Right atrium auricular region (tissue), 2 donors: Measurements from ENCODE around the gene SAMD3. TPM values are rescaled to one million over a fixed set of nuclear protein-coding genes. Genes with fewer than 3 reads are reported as not detected.

ENCODE experiments used
- DNase-seq: peaks from one replicate; pipeline ENCODE4 v3.0.0-alpha.2; 2019; ENCODE audit warnings: low spot score
- H3K27ac ChIP-seq, 2 donors: fragments of 200-600 bp; sonication (generic); 1 replicate in 1 of 2; 2 replicates in 1 of 2; pipeline ENCODE4 v1.5.1; 2016 to 2019
- H3K27me3 ChIP-seq, 2 donors: fragments of 200-600 bp; sonication (generic); one replicate each; pipeline versions ENCODE4 v1.5.1 to v1.6.0; 2017 to 2019
- H3K36me3 ChIP-seq: fragments of 200-600 bp; sonication (generic); one replicate; pipeline ENCODE4 v1.5.1; 2016
- H3K4me1 ChIP-seq, 2 donors: fragments of 200-600 bp; sonication (generic); one replicate each; pipeline versions ENCODE4 v1.5.1 to v1.6.0; 2017 to 2019
- H3K4me3 ChIP-seq, 2 donors: fragments of 200-600 bp; sonication (generic); 1 replicate in 1 of 2; 2 replicates in 1 of 2; pipeline ENCODE4 v1.5.1; 2017 to 2019; ENCODE audit warnings: mild to moderate bottlenecking in 1 of 2, moderate library complexity in 1 of 2
- H3K9me3 ChIP-seq, 2 donors: fragments of 200-600 bp; sonication (generic); one replicate each; pipeline ENCODE4 v1.5.1; 2019
- total RNA-seq, 2 donors: library from RNA; depleted of rRNA; stranded (reverse); fragments of >200 nt; gene quantifications; one replicate each; pipeline ENCODE4 v1.1.0, GENCODE V29; 2016
- TF ChIP-seq, protein P1 (sequence below), 2 donors: fragments of 200-600 bp; sonication (generic); IDR thresholded peaks; one replicate each; pipeline ENCODE4 v1.5.1; 2019; ENCODE audit warnings: antibody characterized with exemption in 2 of 2

SAMD3 gene
- total RNA-seq, 2 donors from 2014 or later = 0.67 TPM; not detected in 1

- no peaks in the 10 kb centered on the region for H3K4me1 ChIP-seq
- TF ChIP-seq, protein P1, sequence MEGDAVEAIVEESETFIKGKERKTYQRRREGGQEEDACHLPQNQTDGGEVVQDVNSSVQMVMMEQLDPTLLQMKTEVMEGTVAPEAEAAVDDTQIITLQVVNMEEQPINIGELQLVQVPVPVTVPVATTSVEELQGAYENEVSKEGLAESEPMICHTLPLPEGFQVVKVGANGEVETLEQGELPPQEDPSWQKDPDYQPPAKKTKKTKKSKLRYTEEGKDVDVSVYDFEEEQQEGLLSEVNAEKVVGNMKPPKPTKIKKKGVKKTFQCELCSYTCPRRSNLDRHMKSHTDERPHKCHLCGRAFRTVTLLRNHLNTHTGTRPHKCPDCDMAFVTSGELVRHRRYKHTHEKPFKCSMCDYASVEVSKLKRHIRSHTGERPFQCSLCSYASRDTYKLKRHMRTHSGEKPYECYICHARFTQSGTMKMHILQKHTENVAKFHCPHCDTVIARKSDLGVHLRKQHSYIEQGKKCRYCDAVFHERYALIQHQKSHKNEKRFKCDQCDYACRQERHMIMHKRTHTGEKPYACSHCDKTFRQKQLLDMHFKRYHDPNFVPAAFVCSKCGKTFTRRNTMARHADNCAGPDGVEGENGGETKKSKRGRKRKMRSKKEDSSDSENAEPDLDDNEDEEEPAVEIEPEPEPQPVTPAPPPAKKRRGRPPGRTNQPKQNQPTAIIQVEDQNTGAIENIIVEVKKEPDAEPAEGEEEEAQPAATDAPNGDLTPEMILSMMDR (IDR thresholded peaks at IDR 0.05) = no peak
- H3K4me3 ChIP-seq = no peak overlapping the region
- no peaks in the 10 kb centered on the region for H3K27me3 ChIP-seq
- no peak overlapping the region for H3K27ac ChIP-seq
- no peaks in the 10 kb centered on the region for H3K36me3 ChIP-seq
- no peak for DNase-seq
- H3K9me3 ChIP-seq = no peaks in the 10 kb centered on the region
These were observed 74.6 kb downstream of the SAMD3 start for GRCh38 chr6:130148181-130148580.

GRCh38 chr6:130147111-130147510 lies 75.6 kb downstream of the SAMD3 start:
- H3K36me3 ChIP-seq = no peaks in the 10 kb centered on the region
- TF ChIP-seq, protein P1 (IDR thresholded peaks at IDR 0.05) = no peak

GRCh38 chr6:130143709-130144108 lies 79.0 kb downstream of the SAMD3 start:
- TF ChIP-seq, protein P1 (IDR thresholded peaks at IDR 0.05) = no peak

More at GRCh38 chr6:130147111-130147510, 75.6 kb downstream of the SAMD3 start:
- H3K27ac ChIP-seq = no peak overlapping the region
- no peaks in the 10 kb centered on the region for H3K9me3 ChIP-seq
- H3K4me1 ChIP-seq = no peaks in the 10 kb centered on the region
- no peaks in the 10 kb centered on the region for H3K27me3 ChIP-seq
- H3K4me3 ChIP-seq = no peak overlapping the region
- DNase-seq = no peak

DNA sequence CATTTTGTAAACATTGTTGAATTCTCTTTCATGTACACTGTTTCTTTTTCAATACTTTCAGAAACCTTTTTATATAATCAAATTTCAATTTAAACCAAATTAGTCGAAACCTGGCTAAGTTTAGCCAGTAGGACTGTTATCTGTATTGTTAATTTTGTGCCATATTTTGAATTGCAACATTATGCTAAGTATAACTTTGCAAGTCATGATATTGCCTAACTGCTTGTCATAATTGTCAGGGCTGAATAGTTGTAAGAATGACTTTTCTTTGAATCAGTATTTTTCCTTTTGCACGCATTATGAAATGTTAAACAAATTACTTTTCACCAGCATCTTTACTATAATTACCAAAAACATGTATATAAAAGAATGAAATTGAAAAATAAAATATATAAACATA lies 82.7 kb downstream of the SAMD3 start:
- H3K27ac ChIP-seq = no peak overlapping the region
- H3K4me3 ChIP-seq = no peak overlapping the region
- TF ChIP-seq, protein P1 (IDR thresholded peaks at IDR 0.05) = no peak

More at GRCh38 chr6:130143709-130144108, 79.0 kb downstream of the SAMD3 start:
- Histone ChIP-seq H3K36me3 (no peaks in the 10 kb centered on the region), H3K4me3 (no peak overlapping the region), H3K27me3 (no peaks in the 10 kb centered on the region), H3K4me1 (no peaks in the 10 kb centered on the region), H3K9me3 (no peaks in the 10 kb centered on the region), H3K27ac (no peak overlapping the region)
- DNase-seq = no peak

GRCh38 chr6:130138909-130139242 lies 83.9 kb downstream of the SAMD3 start:
- Histone ChIP-seq H3K9me3 (no peaks in the 10 kb centered on the region), H3K27ac (no peak overlapping the region), H3K36me3 (no peaks in the 10 kb centered on the region), H3K4me3 (no peak overlapping the region), H3K27me3 (no peaks in the 10 kb centered on the region), H3K4me1 (no peaks in the 10 kb centered on the region)
- TF ChIP-seq, protein P1 (IDR thresholded peaks at IDR 0.05) = no peak
- no peak for DNase-seq

More for the DNA sequence above, 82.7 kb downstream of the SAMD3 start:
- H3K4me1 ChIP-seq = no peaks in the 10 kb centered on the region
- no peak for DNase-seq
- no peaks in the 10 kb centered on the region for H3K27me3 ChIP-seq
- H3K36me3 ChIP-seq = no peaks in the 10 kb centered on the region
- H3K9me3 ChIP-seq = no peaks in the 10 kb centered on the region
